ENCODE measurements around the gene COQ4. TPM values are rescaled to one million over a fixed set of nuclear protein-coding genes. Genes with fewer than 3 reads are reported as not detected.

COQ4 gene
- total RNA-seq, 4 donors from 2014 or later, result 90.8 to 117 (median 109) TPM

- Histone ChIP-seq H3K36me3 (no peaks in the 10 kb centered on the region), H3K27me3 (no peaks in the 10 kb centered on the region), H3K27ac (peak overlapping the region; percentile 86 to 98 (median 92)), H3K4me3 (peak overlapping the region in 3 of 4 donors; percentile 71 to 94 (median 85)), H3K4me1 (peaks cover 10 to 31% (median 20%) of the 10 kb centered on the region in 4 donors), H3K9me3 (no peaks in the 10 kb centered on the region)
- DNase-seq, result no peak
- in situ Hi-C loops (cut with MboI; ENCODE audit: low pct_ligation_motif_present in 1 of 4, low pct_unique_long_range_greater_than_20kb in 1 of 4, low sequenced_read_pairs in 3 of 4), result no loop called here
- TF ChIP-seq POLR2AphosphoS5 (IDR thresholded peaks at IDR 0.05), result no peak
- TF ChIP-seq POLR2A (IDR thresholded peaks at IDR 0.05), result no peak
- no peak for TF ChIP-seq CTCF (IDR thresholded peaks at IDR 0.05)
- no peak for TF ChIP-seq EP300 (IDR thresholded peaks at IDR 0.05; ENCODE audit: low read depth)
- intact Hi-C loops (cut with DNase I; ENCODE audit: low total_unique reads), result no loop called here
Measured at GRCh38 chr9:128370367-128370751, 47.7 kb downstream of the COQ4 start.

- peak; percentile 96 for DNase-seq
- 0 to 1% methylated on average over 10 to 51 of the region's 55 CpGs for WGBS, 2 donors (ENCODE audit: low coverage in 1 of 2)
- TF ChIP-seq POLR2AphosphoS5 (IDR thresholded peaks at IDR 0.05) (peak; percentile 78 to 85 (median 79)), CTCF (IDR thresholded peaks at IDR 0.05) (peak in 1 of 5 experiments; percentile 2), POLR2A (IDR thresholded peaks at IDR 0.05) (peak; percentile 93), EP300 (IDR thresholded peaks at IDR 0.05; ENCODE audit: low read depth) (no peak)
- Histone ChIP-seq H3K27ac (peak within 1 kb of the TSS; percentile 86 to 98 (median 92)), H3K27me3 (no peaks in the 10 kb centered on the region), H3K4me3 (peak within 1 kb of the TSS; percentile 66 to 94 (median 78)), H3K9me3 (no peaks in the 10 kb centered on the region), H3K36me3 (no peaks in the 10 kb centered on the region), H3K4me1 (peaks cover 10 to 29% (median 20%) of the 10 kb centered on the region in 4 donors)
- intact Hi-C loops (cut with DNase I; ENCODE audit: low total_unique reads), result no loop called here
- in situ Hi-C loops (cut with MboI; ENCODE audit: low pct_ligation_motif_present in 1 of 4, low pct_unique_long_range_greater_than_20kb in 1 of 4, low sequenced_read_pairs in 3 of 4), result no loop called here
Measured at GRCh38 chr9:128370752-128371629, 48.4 kb downstream of the COQ4 start, which contains the start of gene URM1. URM1 (plus strand) TSS chr9:128371374; CDS start chr9:128371381, 7 bp downstream.

- no peak for DNase-seq
- Histone ChIP-seq H3K9me3 (no peaks in the 10 kb centered on the region), H3K27me3 (no peaks in the 10 kb centered on the region), H3K4me1 (peaks cover 10 to 29% (median 20%) of the 10 kb centered on the region in 4 donors), H3K4me3 (peak overlapping the region; percentile 66 to 94 (median 78)), H3K27ac (peak overlapping the region; percentile 86 to 98 (median 92)), H3K36me3 (no peaks in the 10 kb centered on the region)
- intact Hi-C loops (cut with DNase I; ENCODE audit: low total_unique reads), result no loop called here
- no peak for TF ChIP-seq EP300 (IDR thresholded peaks at IDR 0.05; ENCODE audit: low read depth)
- no peak for TF ChIP-seq POLR2AphosphoS5 (IDR thresholded peaks at IDR 0.05)
- no peak for TF ChIP-seq POLR2A (IDR thresholded peaks at IDR 0.05)
- peak in 2 of 5 experiments; percentile 9 to 13 for TF ChIP-seq CTCF (IDR thresholded peaks at IDR 0.05)
- WGBS, 2 donors (ENCODE audit: low coverage in 1 of 2), result 0% methylated on average over 3 to 10 of the region's 10 CpGs
- in situ Hi-C loops (cut with MboI; ENCODE audit: low pct_ligation_motif_present in 1 of 4, low pct_unique_long_range_greater_than_20kb in 1 of 4, low sequenced_read_pairs in 3 of 4), result no loop called here
Measured at GRCh38 chr9:128371630-128372117, 49.0 kb downstream of the COQ4 start.

GRCh38 chr9:128372188-128372641 is 49.6 kb downstream of the COQ4 start:
- Histone ChIP-seq H3K4me1 (peaks cover 10 to 29% (median 20%) of the 10 kb centered on the region in 4 donors), H3K27ac (peak overlapping the region; percentile 86 to 98 (median 92)), H3K4me3 (peak overlapping the region in 3 of 4 donors; percentile 71 to 94 (median 85)), H3K9me3 (no peaks in the 10 kb centered on the region), H3K27me3 (no peaks in the 10 kb centered on the region), H3K36me3 (no peaks in the 10 kb centered on the region)
- in situ Hi-C loops (cut with MboI; ENCODE audit: low pct_ligation_motif_present in 1 of 4, low pct_unique_long_range_greater_than_20kb in 1 of 4, low sequenced_read_pairs in 3 of 4), result no loop called here
- TF ChIP-seq EP300 (IDR thresholded peaks at IDR 0.05; ENCODE audit: low read depth), result no peak
- TF ChIP-seq CTCF (IDR thresholded peaks at IDR 0.05), result no peak
- TF ChIP-seq POLR2AphosphoS5 (IDR thresholded peaks at IDR 0.05), result no peak
- TF ChIP-seq POLR2A (IDR thresholded peaks at IDR 0.05), result no peak
- 8 to 30% methylated on average over 1 to 4 of the region's 4 CpGs for WGBS, 2 donors (ENCODE audit: low coverage in 1 of 2)
- DNase-seq, result no peak
- intact Hi-C loops (cut with DNase I; ENCODE audit: low total_unique reads), result no loop called here
